WERI-Rb-1 (cell line): ENCODE results near the gene SIN3B.

ENCODE experiments used
- DNase-seq: peaks from one replicate; pipeline ENCODE4 v3.0.0-alpha.2; 2020
- H3K27ac ChIP-seq: fragments of 250-450 bp; sonication (Bioruptor Pico); 2 replicates; pipeline ENCODE4 v1.5.1; 2020; ENCODE audit warnings: mild to moderate bottlenecking, moderate library complexity
- H3K27me3 ChIP-seq: fragments of 250-450 bp; sonication (Bioruptor Pico); 2 replicates; pipeline ENCODE4 v1.5.1; 2021; ENCODE audit warnings: mild to moderate bottlenecking, low read depth, moderate library complexity; ENCODE audit not compliant: insufficient read depth, severe bottlenecking
- H3K36me3 ChIP-seq: fragments of 250-450 bp; sonication (Bioruptor Pico); 2 replicates; pipeline ENCODE4 v1.5.1; 2020; ENCODE audit warnings: mild to moderate bottlenecking, moderate library complexity
- H3K4me3 ChIP-seq: 2 replicates; pipeline ENCODE4 v1.5.1; 2011; ENCODE audit warnings: low read depth, mild to moderate bottlenecking, control low read depth, low read length
- H3K9me3 ChIP-seq: fragments of 250-450 bp; sonication (Bioruptor Pico); 2 replicates; pipeline ENCODE4 v1.5.1; 2021; ENCODE audit warnings: mild to moderate bottlenecking, moderate library complexity; ENCODE audit not compliant: severe bottlenecking
- CTCF ChIP-seq: IDR thresholded peaks from 2 replicates; pipeline ENCODE4 v1.5.1; 2011; ENCODE audit warnings: low read depth, mild to moderate bottlenecking, control low read depth, inconsistent platforms, low read length

The SIN3B gene

GRCh38 chr19:16846901-16847300 lies 17.7 kb downstream of the SIN3B start:
- TF ChIP-seq CTCF, result no peak
- no peaks in the 10 kb centered on the region for H3K27me3 ChIP-seq
- no peak overlapping the region for H3K27ac ChIP-seq
- no peak for DNase-seq
- H3K4me3 ChIP-seq, result no peak overlapping the region
- peaks cover 85% of the 10 kb centered on the region for H3K36me3 ChIP-seq
- no peaks in the 10 kb centered on the region for H3K9me3 ChIP-seq

GRCh38 chr19:16847430-16847829 lies 18.2 kb downstream of the SIN3B start:
- H3K36me3 ChIP-seq, result peaks cover 84% of the 10 kb centered on the region
- no peaks in the 10 kb centered on the region for H3K9me3 ChIP-seq
- no peak overlapping the region for H3K4me3 ChIP-seq
- H3K27ac ChIP-seq, result no peak overlapping the region
- no peak for DNase-seq
- TF ChIP-seq CTCF, result no peak
- H3K27me3 ChIP-seq, result no peaks in the 10 kb centered on the region

GRCh38 chr19:16849168-16849567 lies 20.0 kb downstream of the SIN3B start:
- DNase-seq, result no peak
- no peaks in the 10 kb centered on the region for H3K27me3 ChIP-seq
- no peaks in the 10 kb centered on the region for H3K9me3 ChIP-seq
- H3K4me3 ChIP-seq, result no peak overlapping the region
- H3K27ac ChIP-seq, result no peak overlapping the region
- peaks cover 73% of the 10 kb centered on the region for H3K36me3 ChIP-seq
- no peak for TF ChIP-seq CTCF

- H3K27me3 ChIP-seq, result no peaks in the 10 kb centered on the region
- H3K4me3 ChIP-seq, result no peak overlapping the region
- no peaks in the 10 kb centered on the region for H3K9me3 ChIP-seq
- H3K36me3 ChIP-seq, result peaks cover 76% of the 10 kb centered on the region
- DNase-seq, result no peak
- H3K27ac ChIP-seq, result no peak overlapping the region
- TF ChIP-seq CTCF, result no peak
Measured at GRCh38 chr19:16850133-16850532, 20.9 kb downstream of the SIN3B start.

- Histone ChIP-seq H3K27ac (no peak overlapping the region), H3K36me3 (peaks cover 65% of the 10 kb centered on the region), H3K27me3 (no peaks in the 10 kb centered on the region), H3K4me3 (no peak overlapping the region), H3K9me3 (no peaks in the 10 kb centered on the region)
- no peak for TF ChIP-seq CTCF
- DNase-seq, result no peak
Measured at GRCh38 chr19:16851031-16851712, 22.0 kb downstream of the SIN3B start.

GRCh38 chr19:16853066-16853465 lies 23.9 kb downstream of the SIN3B start:
- no peak for TF ChIP-seq CTCF
- no peak overlapping the region for H3K4me3 ChIP-seq
- no peaks in the 10 kb centered on the region for H3K27me3 ChIP-seq
- H3K27ac ChIP-seq, result no peak overlapping the region
- DNase-seq, result no peak
- peaks cover 46% of the 10 kb centered on the region for H3K36me3 ChIP-seq
- H3K9me3 ChIP-seq, result no peaks in the 10 kb centered on the region
